Thyroid gland (tissue), 4 donors: ENCODE results near the gene C9orf78. TPM values are rescaled to one million over a fixed set of nuclear protein-coding genes. Genes with fewer than 3 reads are reported as not detected.

Experiments used
- DNase-seq, 2 donors: peaks; one replicate each; pipeline ENCODE4 v3.0.0-alpha.2; 2019
- H3K27ac ChIP-seq, 3 donors: fragments of 200-600 bp; sonication (generic); 1 replicate in 2 of 3; 2 replicates in 1 of 3; pipeline ENCODE4 v1.5.1; 2016 to 2019; ENCODE audit warnings: mild to moderate bottlenecking in 1 of 3, moderate library complexity in 1 of 3
- H3K27me3 ChIP-seq: fragments of 200-600 bp; sonication (generic); one replicate; pipeline ENCODE4 v1.5.1; 2019
- H3K36me3 ChIP-seq, 2 donors: fragments of 200-600 bp; sonication (generic); one replicate each; pipeline ENCODE4 v1.5.1; 2016 to 2019
- H3K4me1 ChIP-seq, 2 donors: fragments of 200-600 bp; sonication (generic); one replicate each; pipeline ENCODE4 v1.5.1; 2017 to 2019
- H3K4me3 ChIP-seq, 3 donors: fragments of 200-600 bp; sonication (generic); replicated peaks in 1 of 3; 1 replicate in 2 of 3; 2 replicates in 1 of 3; pipeline ENCODE4 v1.5.1; 2016; ENCODE audit warnings: mild to moderate bottlenecking in 1 of 3
- H3K9me3 ChIP-seq: fragments of 200-600 bp; sonication (generic); one replicate; pipeline ENCODE4 v1.5.1; 2017
- POLR2A ChIP-seq, 2 donors: fragments of 450-650 bp; IDR thresholded peaks; one replicate each; pipeline ENCODE4 v1.6.1; 2017; ENCODE audit warnings: antibody characterized with exemption in 2 of 2, mild to moderate bottlenecking in 2 of 2, moderate library complexity in 1 of 2
- WGBS, 2 donors: methylation state at CpG; one replicate each; pipeline ENCODE4 v1.1.5; 2017; 5-methylcytosine and 5-hydroxymethylcytosine counted together
- intact Hi-C: fragments of 100-400 bp; cut with DNase I; formaldehyde crosslinking; loops from one replicate; pipeline ENCODE4 v1.15.1; 2023
- total RNA-seq, 4 donors: library from RNA; depleted of rRNA; stranded (reverse); fragments of >200 nt; gene quantifications; one replicate each; pipeline ENCODE4 v1.2.3, GENCODE V29; 2016
- TF ChIP-seq, protein P1 (sequence below), 6 experiments: fragments of 200-600 bp in 3 of 6; fragments of 450-650 bp in 3 of 6; sonication (generic) in 3 of 6; IDR thresholded peaks; one replicate each; pipeline ENCODE4 v1.5.1; 2016 to 2019; ENCODE audit warnings: antibody characterized with exemption in 6 of 6, mild to moderate bottlenecking in 2 of 6, inconsistent platforms in 1 of 6, moderate library complexity in 1 of 6

The C9orf78 gene
- total RNA-seq, 4 donors from 2014 or later: 59.4 to 89.2 (median 81.4) TPM

DNA sequence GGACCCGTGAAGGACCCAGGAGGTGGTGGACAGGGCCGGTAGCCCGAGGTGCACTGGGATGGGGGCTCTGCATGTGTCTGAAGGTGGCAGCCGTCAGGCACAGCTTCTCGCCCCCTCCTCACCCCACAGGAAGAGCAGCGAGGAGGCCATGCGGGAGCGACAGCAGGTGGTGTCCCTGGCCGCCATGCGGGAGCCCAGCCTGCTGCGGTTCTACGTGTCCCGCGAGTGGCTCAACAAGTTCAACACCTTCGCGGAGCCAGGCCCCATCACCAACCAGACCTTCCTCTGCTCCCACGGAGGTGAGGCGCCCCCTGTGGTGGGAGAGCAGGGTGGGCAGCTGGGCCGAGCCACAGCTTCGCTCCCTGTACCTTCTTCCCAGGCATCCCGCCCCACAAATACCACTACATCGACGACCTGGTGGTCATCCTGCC is 40.1 kb upstream of the C9orf78 start:
- no peaks in the 10 kb centered on the region for H3K27me3 ChIP-seq
- no peak for DNase-seq
- no peaks in the 10 kb centered on the region for H3K9me3 ChIP-seq
- 82 to 88% methylated on average over 8 to 12 of the region's 23 CpGs for WGBS, 2 donors
- H3K27ac ChIP-seq: no peak overlapping the region
- H3K36me3 ChIP-seq: peaks cover 30 to 46% of the 10 kb centered on the region in 2 donors
- no peak overlapping the region for H3K4me3 ChIP-seq
- intact Hi-C loops: no loop called here
- TF ChIP-seq, protein P1, sequence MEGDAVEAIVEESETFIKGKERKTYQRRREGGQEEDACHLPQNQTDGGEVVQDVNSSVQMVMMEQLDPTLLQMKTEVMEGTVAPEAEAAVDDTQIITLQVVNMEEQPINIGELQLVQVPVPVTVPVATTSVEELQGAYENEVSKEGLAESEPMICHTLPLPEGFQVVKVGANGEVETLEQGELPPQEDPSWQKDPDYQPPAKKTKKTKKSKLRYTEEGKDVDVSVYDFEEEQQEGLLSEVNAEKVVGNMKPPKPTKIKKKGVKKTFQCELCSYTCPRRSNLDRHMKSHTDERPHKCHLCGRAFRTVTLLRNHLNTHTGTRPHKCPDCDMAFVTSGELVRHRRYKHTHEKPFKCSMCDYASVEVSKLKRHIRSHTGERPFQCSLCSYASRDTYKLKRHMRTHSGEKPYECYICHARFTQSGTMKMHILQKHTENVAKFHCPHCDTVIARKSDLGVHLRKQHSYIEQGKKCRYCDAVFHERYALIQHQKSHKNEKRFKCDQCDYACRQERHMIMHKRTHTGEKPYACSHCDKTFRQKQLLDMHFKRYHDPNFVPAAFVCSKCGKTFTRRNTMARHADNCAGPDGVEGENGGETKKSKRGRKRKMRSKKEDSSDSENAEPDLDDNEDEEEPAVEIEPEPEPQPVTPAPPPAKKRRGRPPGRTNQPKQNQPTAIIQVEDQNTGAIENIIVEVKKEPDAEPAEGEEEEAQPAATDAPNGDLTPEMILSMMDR (IDR thresholded peaks at IDR 0.05): no peak
- TF ChIP-seq POLR2A (IDR thresholded peaks at IDR 0.05): no peak
- H3K4me1 ChIP-seq: no peaks in the 10 kb centered on the region

DNA sequence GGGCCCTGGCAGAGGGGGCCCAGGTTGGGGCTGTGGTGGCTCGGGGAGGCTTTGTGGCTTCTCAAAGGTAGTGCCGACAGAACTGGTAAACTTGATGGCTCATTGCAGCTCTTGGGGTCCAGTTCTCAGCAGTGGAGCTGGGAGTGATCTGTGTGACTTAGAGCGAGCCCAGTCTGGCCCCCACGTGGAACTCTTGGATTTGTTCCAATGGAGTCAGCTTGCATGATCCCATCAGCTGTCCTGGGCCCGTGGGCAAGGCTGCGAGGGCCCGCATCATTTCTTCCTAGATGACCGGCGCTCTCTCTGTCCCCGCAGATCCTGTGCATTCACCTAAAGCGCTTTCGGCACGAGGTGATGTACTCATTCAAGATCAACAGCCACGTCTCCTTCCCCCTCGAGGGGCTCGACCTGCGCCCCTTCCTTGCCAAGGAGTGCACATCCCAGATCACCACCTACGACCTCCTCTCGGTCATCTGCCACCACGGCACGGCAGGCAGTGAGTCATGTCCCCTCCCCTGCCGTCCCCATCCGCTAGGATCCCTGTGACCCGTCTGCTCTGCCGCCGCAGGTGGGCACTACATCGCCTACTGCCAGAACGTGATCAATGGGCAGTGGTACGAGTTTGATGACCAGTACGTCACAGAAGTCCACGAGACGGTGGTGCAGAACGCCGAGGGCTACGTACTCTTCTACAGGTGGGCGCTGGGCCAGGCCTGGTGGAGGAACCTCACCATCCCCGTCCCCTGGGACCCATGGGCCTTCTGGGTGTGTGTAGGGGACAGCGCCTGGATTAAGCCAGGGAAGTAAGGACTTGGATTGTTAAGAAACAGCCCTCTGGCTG is 39.4 kb upstream of the C9orf78 start:
- no peak overlapping the region for H3K27ac ChIP-seq

DNA sequence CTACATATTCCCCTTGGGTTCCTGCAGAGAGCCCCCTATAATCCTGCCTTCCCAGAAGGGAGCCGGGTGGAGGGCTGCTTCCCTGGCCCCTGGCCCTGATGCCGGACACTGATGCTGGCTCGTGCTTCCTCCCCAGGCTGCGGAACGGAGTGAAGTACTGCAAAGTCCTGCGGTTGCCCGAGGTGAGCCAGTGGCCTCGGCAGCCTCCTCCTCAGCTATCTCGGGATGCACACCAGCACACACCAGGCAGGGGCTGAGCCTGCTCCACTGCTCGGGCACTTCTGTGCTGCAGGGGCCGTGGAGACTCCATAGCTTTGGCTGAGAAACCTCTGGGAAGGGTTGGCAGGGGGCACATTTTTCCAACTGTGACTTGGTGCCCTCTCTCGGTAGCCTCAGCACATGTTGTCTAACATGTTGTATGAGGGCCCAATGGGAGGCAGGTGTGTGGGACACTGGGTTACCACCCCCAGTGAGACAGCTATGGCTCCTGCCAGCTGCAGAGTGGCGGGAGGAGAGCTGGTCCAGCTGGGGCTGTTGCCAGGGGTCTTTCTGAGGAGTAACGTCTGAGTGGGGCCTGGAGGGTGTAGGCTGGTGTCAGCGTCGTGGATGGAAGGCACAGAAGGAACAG is 38.6 kb upstream of the C9orf78 start:
- no peaks in the 10 kb centered on the region for H3K27me3 ChIP-seq
- H3K4me3 ChIP-seq: no peak overlapping the region
- peaks cover 34 to 39% of the 10 kb centered on the region in 2 donors for H3K36me3 ChIP-seq
- H3K4me1 ChIP-seq: no peaks in the 10 kb centered on the region
- TF ChIP-seq, protein P1 (IDR thresholded peaks at IDR 0.05): no peak
- no peak for TF ChIP-seq POLR2A (IDR thresholded peaks at IDR 0.05)
- H3K27ac ChIP-seq: no peak overlapping the region
- DNase-seq: no peak
- intact Hi-C loops: no loop called here
- 81 to 92% methylated on average over 11 to 15 of the region's 16 CpGs for WGBS, 2 donors
- H3K9me3 ChIP-seq: no peaks in the 10 kb centered on the region

More for the DNA sequence above, 39.4 kb upstream of the C9orf78 start:
- Histone ChIP-seq H3K4me1 (no peaks in the 10 kb centered on the region), H3K4me3 (no peak overlapping the region), H3K27me3 (no peaks in the 10 kb centered on the region), H3K9me3 (no peaks in the 10 kb centered on the region), H3K36me3 (peaks cover 30 to 38% of the 10 kb centered on the region in 2 donors)
- intact Hi-C loops: no loop called here
- TF ChIP-seq POLR2A (IDR thresholded peaks at IDR 0.05): no peak
- TF ChIP-seq, protein P1 (IDR thresholded peaks at IDR 0.05): no peak
- 93 to 96% methylated on average over 35 to 37 of the region's 38 CpGs for WGBS, 2 donors
- DNase-seq: no peak

DNA sequence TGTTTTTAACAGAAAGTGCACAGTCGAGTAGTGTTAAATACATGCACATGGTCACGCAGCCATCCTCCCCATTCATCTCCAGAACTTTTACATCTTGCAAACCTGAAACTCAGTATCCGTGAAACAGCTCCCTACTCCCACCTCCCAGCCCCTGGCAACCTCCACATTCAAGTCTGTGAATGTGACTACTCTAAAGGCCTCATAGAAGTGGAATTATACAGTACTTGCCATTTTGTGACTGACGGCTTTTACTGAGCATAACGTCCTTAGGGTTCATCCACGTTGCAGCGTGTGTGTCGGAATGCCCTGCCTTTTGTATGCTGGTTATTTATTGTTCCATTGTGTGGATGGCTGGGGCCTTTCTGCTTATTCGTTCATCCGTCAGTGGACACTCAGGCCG is 36.0 kb upstream of the C9orf78 start:
- Histone ChIP-seq H3K27me3 (no peaks in the 10 kb centered on the region), H3K36me3 (peaks cover 33 to 38% of the 10 kb centered on the region in 2 donors), H3K9me3 (no peaks in the 10 kb centered on the region), H3K4me3 (no peak overlapping the region), H3K27ac (no peak overlapping the region), H3K4me1 (no peaks in the 10 kb centered on the region)
- TF ChIP-seq, protein P1 (IDR thresholded peaks at IDR 0.05): no peak
- TF ChIP-seq POLR2A (IDR thresholded peaks at IDR 0.05): no peak
- no peak for DNase-seq
- 93 to 95% methylated on average over 10 to 11 of the region's 11 CpGs for WGBS, 2 donors
- intact Hi-C loops: no loop called here
